ENCODE data around the gene VPS52. TPM values are rescaled to one million over a fixed set of nuclear protein-coding genes. Genes with fewer than 3 reads are reported as not detected.

The VPS52 gene
- total RNA-seq, 4 donors from 2014 or later: 34.1 to 45.5 (median 39.8) TPM

- H3K36me3 ChIP-seq: peaks cover 14 to 33% (median 17%) of the 10 kb centered on the region in 3 donors
- no peak for TF ChIP-seq POLR2A (IDR thresholded peaks at IDR 0.05)
- TF ChIP-seq CTCF (IDR thresholded peaks at IDR 0.05): no peak
- peaks cover 38 to 85% (median 44%) of the 10 kb centered on the region in 3 donors for H3K4me1 ChIP-seq
- peak overlapping the region; percentile 79 to 93 (median 92) for H3K27ac ChIP-seq
- no peak for DNase-seq
- 24 to 26% methylated on average over 5 to 7 of the region's 17 CpGs for WGBS, 2 donors
- no peaks in the 10 kb centered on the region for H3K9me3 ChIP-seq
- intact Hi-C loops (cut with DNase I): no loop called here
- H3K4me3 ChIP-seq: peak overlapping the region; percentile 75 to 85 (median 80)
- no peaks in the 10 kb centered on the region for H3K27me3 ChIP-seq
Observed at GRCh38 chr6:33205191-33206026, 66.3 kb downstream of the VPS52 start.

GRCh38 chr6:33204415-33205190 lies 67.1 kb downstream of the VPS52 start, which contains the start of gene HSD17B8:
TSS of gene HSD17B8 (plus strand) at chr6:33204655. CDS start at chr6:33204669, 14 bp downstream.
- peak; percentile 74 for DNase-seq
- peaks cover 38 to 83% (median 46%) of the 10 kb centered on the region in 3 donors for H3K4me1 ChIP-seq

GRCh38 chr6:33204165-33204414 lies 67.6 kb downstream of the VPS52 start:
- peaks cover 14 to 21% (median 17%) of the 10 kb centered on the region in 3 donors for H3K36me3 ChIP-seq
- peak overlapping the region; percentile 75 to 85 (median 80) for H3K4me3 ChIP-seq
- whole genome bisulfite sequencing, 2 donors: 9 to 12% methylated on average over 4 of the region's 4 CpGs
- peak overlapping the region; percentile 79 to 93 (median 92) for H3K27ac ChIP-seq
- H3K4me1 ChIP-seq: peaks cover 42 to 83% (median 51%) of the 10 kb centered on the region in 3 donors
- intact Hi-C loops (cut with DNase I): no loop called here
- DNase-seq: no peak
- no peaks in the 10 kb centered on the region for H3K9me3 ChIP-seq
- TF ChIP-seq CTCF (IDR thresholded peaks at IDR 0.05): no peak
- no peaks in the 10 kb centered on the region for H3K27me3 ChIP-seq

More at GRCh38 chr6:33204415-33205190, 67.1 kb downstream of the VPS52 start, which contains the start of gene HSD17B8:
- no peak for TF ChIP-seq CTCF (IDR thresholded peaks at IDR 0.05)
- peak in 1 of 4 donors; percentile 72 for TF ChIP-seq POLR2A (IDR thresholded peaks at IDR 0.05)
- Histone ChIP-seq H3K27me3 (no peaks in the 10 kb centered on the region), H3K4me3 (peak within 1 kb of the TSS; percentile 75 to 85 (median 80)), H3K27ac (peak within 1 kb of the TSS; percentile 79 to 93 (median 92)), H3K9me3 (no peaks in the 10 kb centered on the region), H3K36me3 (peaks cover 14 to 25% (median 17%) of the 10 kb centered on the region in 3 donors)
- 0 to 6% methylated on average over 3 to 9 of the region's 48 CpGs for WGBS, 2 donors
- intact Hi-C loops (cut with DNase I): no loop called here

GRCh38 chr6:33203443-33204164 lies 68.1 kb downstream of the VPS52 start:
- no peak for TF ChIP-seq POLR2A (IDR thresholded peaks at IDR 0.05)
- TF ChIP-seq CTCF (IDR thresholded peaks at IDR 0.05): no peak
- WGBS, 2 donors: 74 to 91% methylated on average over 5 to 6 of the region's 7 CpGs
- DNase-seq: no peak
- Histone ChIP-seq H3K4me3 (peak overlapping the region in 2 of 4 donors; percentile 78 to 82), H3K9me3 (no peaks in the 10 kb centered on the region), H3K36me3 (peaks cover 14 to 21% (median 17%) of the 10 kb centered on the region in 3 donors), H3K27me3 (no peaks in the 10 kb centered on the region), H3K4me1 (peaks cover 43 to 83% (median 48%) of the 10 kb centered on the region in 3 donors), H3K27ac (peak overlapping the region in 3 of 4 donors; percentile 91 to 93 (median 92))
- intact Hi-C loops (cut with DNase I): no loop called here
